ENCODE results near the gene LAGE3.
"Not testable (repeated sequence)": the region's sequence is repeated elsewhere in the genome, so short reads cannot be mapped to it uniquely, and the experiment has no call there.

LAGE3 gene

DNA sequence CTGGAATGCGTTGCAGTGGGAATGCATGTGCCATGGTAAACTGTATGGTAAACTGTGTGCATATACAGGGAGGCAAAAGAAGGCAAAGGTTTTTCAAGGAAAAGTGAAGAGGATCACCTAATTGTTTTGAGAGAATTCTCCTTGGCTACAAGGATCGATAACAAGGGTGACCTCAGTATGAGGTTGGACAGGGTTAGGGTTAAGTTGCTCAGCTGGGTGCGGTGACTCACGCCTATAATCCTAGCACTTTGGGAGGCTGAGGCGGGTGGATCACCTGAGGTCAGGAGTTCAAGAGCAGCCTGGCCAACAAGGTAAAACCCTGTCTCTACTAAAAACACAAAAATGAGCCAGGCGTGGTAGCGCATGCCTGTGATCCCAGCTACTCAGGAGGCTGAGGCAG, 22.3 kb upstream of the LAGE3 start:
- DNase-seq: not testable (repeated sequence)

DNA sequence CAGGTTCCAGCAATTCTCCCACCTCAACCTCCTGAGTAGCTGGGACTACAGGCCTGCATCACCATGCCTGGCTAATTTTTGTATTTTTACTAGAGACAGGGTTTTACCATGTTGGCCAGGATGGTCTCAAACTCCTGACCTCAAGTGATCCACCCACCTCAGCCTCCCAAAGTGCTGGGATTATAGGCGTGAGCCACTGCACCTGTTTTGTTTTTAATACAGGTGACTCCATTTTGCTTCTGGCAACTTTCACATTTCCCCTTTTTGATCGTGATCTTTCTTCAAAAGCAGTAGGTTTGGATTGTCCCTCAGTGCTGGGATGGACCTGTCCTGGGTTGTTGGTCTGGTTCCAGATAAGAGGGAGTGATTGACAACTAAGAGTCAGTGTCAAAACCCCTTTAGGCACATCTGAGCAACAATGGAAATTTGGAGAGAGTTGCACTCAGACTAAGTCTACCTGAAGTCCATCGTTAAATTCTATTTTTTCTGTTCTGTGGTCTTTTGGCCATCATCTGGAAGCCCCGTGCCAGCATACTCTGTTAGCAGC, 17.6 kb upstream of the LAGE3 start:
- not testable (repeated sequence) for DNase-seq

- peak; percentile 92 for DNase-seq
Observed at GRCh38 chrX:154495472-154495922, 16.4 kb upstream of the LAGE3 start.

DNA sequence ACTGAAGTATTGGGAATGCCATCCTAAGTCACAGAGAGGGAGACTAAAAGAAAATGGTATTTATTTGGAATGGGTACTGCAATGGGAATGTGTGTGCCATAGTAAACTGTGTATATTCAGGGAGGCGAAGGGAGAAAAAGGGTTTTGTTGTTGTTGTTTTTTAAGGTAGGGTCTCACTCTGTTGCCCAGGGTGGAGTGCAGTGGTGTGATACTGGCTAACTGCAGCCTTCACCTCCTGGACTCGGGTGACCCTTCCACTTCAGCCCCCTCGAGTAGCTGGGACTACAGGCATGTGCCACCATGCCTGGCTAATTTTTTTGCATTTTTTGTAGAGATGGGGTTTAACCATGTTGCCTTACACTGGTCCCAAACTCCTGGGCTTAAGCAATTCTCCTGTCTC, 15.6 kb upstream of the LAGE3 start:
- no peak for DNase-seq

DNA sequence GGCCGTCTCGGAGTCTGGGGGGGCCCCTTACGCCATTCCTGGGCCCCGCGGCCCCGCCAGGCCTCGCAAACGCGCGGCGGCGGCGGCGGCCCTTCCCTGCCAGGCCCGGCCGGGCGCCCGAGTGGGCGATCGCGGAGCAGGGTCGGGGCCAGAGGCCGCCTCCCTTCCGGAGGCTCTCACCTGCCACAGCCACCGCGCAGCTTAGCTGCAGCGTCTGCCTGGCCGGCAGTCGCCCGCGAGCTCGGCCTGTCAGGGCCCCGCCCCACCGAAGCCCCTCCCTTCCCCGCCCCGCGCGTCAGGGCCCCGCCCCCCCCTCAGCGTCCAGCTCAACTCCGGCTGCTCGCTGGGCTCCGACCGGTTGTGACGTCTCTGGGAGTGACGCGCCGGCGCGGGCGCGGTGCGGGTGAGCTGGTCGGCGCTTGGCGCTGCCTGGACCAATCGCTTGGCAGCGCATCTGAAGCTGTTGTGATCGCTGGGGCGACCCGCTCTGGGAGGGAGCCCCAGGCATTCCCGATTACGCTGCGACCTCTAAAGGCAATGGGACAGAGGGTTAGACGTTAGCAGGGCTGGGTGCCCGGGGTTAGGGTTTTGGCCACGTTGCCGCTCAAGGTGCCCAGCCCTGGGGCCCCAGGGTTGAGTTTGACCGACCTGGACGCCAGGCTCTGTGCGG, 11.5 kb upstream of the LAGE3 start, which contains the start of gene SLC10A3:
TSS of gene SLC10A3 (minus strand) at position 216 of the 670 bp plus-strand sequence. CDS start 1,689 bp downstream, outside the sequence.
- peak; percentile 93 for DNase-seq

GRCh38 chrX:154490021-154490413, 10.9 kb upstream of the LAGE3 start:
- DNase-seq: peak; percentile 51

DNA sequence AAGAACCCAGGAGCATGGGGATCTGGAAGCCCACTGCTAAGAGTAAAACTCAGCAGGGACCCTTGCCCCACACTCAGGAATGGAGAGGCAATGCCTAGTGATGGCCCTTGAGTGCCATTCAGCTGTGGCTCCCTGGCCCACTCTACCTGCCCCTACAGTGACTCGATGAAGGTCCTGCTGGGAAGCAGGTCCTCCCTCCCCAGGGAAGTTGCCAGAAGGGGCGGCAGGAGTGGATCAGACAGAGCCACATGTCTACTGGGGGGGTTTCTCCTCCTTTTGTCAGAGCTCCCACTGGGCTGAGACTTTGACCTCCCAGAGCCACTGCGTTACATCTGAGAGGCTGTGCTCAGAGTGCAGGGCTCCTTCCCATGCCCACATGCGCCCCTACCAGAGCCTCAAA, 10.1 kb upstream of the LAGE3 start:
- DNase-seq: no peak

- DNase-seq: no peak
Observed at GRCh38 chrX:154488336-154489075, 9.4 kb upstream of the LAGE3 start.

- DNase-seq: no peak
Observed at GRCh38 chrX:154487518-154488290, 8.6 kb upstream of the LAGE3 start.

GRCh38 chrX:154486396-154487207, 7.5 kb upstream of the LAGE3 start, which contains the start of gene UBL4A:
TSS of gene UBL4A (minus strand) at chrX:154486615. CDS start at chrX:154486584, 31 bp downstream.
- DNase-seq: peak; percentile 72

DNA sequence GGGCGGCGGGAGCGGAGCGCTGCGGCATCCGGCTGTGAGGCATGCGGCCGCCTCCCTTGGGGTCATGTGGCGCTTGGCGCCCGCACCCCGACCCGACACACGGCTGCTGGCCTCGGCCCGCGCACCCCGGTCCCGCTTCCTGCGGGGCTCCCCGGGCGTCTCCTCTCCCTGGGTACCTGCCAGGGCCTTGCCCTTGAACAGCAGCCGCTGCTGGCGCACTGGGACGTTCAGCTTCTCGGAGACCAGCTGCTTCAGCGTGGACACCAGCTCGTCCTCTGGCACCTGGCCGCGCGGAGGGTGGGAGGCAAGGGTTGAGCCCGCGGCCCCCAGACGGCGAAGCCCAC, 6.9 kb upstream of the LAGE3 start:
- no peak for DNase-seq

DNA sequence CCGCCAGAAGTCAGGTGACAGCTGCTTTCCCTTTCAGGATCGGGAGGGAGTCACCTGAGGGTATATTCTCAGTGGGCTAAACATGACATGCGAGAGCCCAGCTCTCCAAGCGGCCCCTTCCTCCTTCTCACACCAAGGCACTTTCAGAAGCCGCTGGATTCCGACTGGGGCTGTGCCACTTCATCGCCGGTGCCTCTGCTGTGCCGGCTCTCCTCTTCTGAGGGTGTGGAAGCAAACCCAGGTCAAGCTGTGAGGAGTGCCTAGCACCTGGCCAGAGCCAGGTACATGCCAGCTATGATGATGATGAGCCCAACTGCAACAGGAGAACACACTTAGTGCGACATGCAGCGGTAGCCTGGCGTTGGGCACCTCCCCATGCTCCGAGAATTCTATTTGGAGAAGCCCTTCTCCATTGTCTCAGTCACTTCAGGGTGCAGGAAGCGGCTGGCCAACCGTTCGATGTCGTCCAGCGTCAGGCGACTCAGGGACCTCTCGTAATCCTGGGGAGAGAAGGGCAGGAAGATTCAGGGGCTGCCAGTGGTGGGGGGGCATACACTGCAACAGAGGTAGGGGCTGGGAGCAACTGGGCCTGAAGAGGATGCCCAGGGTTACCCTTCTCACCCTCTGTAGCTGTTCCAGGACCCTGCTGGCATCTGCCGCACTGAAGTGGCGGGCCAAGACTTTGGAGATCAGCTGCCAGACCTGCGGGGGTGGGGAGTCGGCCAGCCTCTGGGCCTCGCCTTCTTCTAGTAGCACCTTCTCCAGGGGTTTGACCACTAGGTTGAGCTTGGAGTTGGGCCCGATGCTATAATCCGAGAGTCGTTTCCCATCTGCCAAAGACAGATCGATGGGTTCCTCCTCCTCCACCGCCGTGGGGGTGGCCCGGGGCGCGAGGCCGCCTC, 6.3 kb upstream of the LAGE3 start:
- no peak for DNase-seq

- peak; percentile 81 for DNase-seq
Observed at GRCh38 chrX:154484255-154485149, 5.4 kb upstream of the LAGE3 start.

- no peak for DNase-seq
Observed at GRCh38 chrX:154483325-154483724, 4.2 kb upstream of the LAGE3 start.

- no peak for DNase-seq
Observed at GRCh38 chrX:154482786-154483185, 3.7 kb upstream of the LAGE3 start.

DNA sequence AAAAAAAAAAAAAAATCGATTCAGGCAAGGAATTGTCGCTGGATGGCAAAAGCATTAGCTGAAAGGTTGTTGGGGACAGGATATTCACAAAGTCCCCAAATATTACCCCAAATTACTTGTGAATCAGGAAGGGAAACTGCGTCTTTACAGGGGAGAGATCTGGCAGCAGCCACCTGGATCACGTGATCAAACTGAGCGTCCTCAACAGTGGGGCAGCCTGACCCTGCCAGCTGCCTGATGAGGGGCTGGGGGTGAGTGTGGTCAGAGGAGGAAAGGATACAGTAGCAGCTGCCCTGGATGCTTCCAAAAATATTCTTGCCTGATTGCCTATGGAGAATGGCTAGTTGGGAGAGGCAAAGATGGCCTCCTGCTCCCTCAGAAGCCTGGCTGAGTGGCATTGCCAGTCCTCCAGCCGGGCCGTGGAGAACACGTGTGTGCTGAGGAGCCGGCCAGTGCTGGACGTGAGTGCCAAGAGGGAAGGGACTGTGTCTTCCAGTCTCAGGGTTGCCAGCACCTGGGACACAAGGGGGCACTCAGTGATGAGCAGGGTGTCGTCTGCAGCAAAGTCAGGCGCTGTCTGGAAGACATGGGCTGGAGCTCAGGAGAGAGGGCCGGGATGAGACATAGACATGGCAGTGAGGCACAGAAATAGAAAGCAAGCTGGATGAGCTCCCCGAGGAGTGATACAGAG, 3.0 kb upstream of the LAGE3 start:
- DNase-seq: no peak

GRCh38 chrX:154481195-154481594, 2.1 kb upstream of the LAGE3 start:
- DNase-seq: no peak

DNA sequence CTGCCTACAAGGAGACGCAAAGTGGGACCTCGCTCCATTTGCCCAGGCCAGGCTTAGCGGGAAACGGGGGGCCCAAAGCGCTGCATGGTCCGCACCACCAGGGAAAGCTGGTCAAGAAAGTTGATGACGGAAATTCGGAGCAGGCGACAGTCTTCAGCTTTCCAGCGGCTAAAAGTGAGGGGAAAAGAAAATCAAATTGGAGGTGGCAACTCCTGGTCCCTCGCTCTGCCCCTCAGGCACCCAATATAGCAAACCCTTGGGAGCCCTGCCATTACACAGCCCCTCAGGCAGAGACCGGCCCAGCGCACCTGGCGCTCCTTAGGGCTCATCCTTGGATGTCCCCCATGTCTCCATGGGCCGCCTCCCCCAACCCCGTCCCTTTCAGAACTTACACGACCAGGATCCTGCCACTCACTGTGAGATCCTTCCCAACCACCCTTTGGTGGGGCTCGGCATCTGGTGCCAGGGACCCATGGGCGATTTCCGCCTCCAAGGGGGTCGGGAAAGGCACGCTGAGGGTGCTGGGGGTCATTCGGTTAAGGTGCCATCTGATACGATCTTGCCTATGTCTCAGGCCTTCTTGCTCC, 1.1 kb downstream of the LAGE3 start:
- no peak for DNase-seq

DNA sequence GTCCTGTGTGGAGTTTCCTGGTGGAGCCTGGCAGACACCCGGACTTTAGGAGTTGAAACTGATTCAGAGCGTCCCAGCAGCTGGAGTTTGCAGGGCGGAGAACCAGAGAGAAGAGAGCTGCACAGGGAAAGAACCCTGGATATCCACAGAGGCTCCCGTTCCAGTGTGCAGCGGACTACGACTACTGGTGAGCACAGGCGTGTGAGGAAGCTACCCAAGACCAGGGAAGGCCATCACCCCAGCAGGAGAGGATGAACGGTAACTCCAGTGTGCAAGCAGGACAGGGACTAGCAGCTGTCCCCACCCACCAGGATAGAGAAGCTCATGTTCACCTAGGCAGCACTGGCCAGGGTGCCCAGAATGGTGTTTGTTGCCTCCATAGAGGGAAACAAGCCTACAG, 2.3 kb downstream of the LAGE3 start:
- no peak for DNase-seq
